Measurements from ENCODE around the gene POTEF. TPM values are rescaled to one million over a fixed set of nuclear protein-coding genes. Genes with fewer than 3 reads are reported as not detected.
"Not testable (repeated sequence)": the region's sequence is repeated elsewhere in the genome, so short reads cannot be mapped to it uniquely, and the experiment has no call there.

The POTEF gene
- polyA plus RNA-seq, 1 donor (not counting 4 experiments of a cell fraction or from before 2014, with no cell fraction given), result not detected

GRCh38 chr2:130152816-130153595 lies 24.0 kb upstream of the POTEF start:
- no peaks in the 10 kb centered on the region for H3K9me3 ChIP-seq (ENCODE audit: control insufficient read depth, low read depth, low read length)
- TF ChIP-seq EZH2 (IDR thresholded peaks at IDR 0.05; ENCODE audit: low read length), result no peak
- TF ChIP-seq, protein P1, sequence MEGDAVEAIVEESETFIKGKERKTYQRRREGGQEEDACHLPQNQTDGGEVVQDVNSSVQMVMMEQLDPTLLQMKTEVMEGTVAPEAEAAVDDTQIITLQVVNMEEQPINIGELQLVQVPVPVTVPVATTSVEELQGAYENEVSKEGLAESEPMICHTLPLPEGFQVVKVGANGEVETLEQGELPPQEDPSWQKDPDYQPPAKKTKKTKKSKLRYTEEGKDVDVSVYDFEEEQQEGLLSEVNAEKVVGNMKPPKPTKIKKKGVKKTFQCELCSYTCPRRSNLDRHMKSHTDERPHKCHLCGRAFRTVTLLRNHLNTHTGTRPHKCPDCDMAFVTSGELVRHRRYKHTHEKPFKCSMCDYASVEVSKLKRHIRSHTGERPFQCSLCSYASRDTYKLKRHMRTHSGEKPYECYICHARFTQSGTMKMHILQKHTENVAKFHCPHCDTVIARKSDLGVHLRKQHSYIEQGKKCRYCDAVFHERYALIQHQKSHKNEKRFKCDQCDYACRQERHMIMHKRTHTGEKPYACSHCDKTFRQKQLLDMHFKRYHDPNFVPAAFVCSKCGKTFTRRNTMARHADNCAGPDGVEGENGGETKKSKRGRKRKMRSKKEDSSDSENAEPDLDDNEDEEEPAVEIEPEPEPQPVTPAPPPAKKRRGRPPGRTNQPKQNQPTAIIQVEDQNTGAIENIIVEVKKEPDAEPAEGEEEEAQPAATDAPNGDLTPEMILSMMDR (optimal IDR thresholded peaks at IDR 0.05 in 1 of 3, IDR thresholded peaks at IDR 0.05 in 1 of 3, conservative IDR thresholded peaks at IDR 0.05 in 1 of 3; ENCODE audit: extremely low read depth in 1 of 3, insufficient read depth in 2 of 3, low read length in 3 of 3), result no peak
- FAIRE-seq (no peak), DNase-seq (ENCODE audit: low read depth, low spot score) (no peak)
- H3K9me1 ChIP-seq (ENCODE audit: control insufficient read depth, extremely low read depth, insufficient read depth, low read length), result no peaks in the 10 kb centered on the region
- no peak overlapping the region for H3K27ac ChIP-seq (ENCODE audit: control insufficient read depth, insufficient read depth, low read length)
- H3K27me3 ChIP-seq (ENCODE audit: control insufficient read depth, extremely low read depth, insufficient read depth, low read length), result no peaks in the 10 kb centered on the region
- no peak overlapping the region for H3K4me3 ChIP-seq (ENCODE audit: control insufficient read depth in 2 of 3, extremely low read depth in 1 of 3, insufficient read depth in 2 of 3, low read depth in 1 of 3, low read length in 3 of 3)
- H3K79me2 ChIP-seq (ENCODE audit: control insufficient read depth, insufficient read depth, low read length), result no peaks in the 10 kb centered on the region
- H2AFZ ChIP-seq (ENCODE audit: control insufficient read depth, low read length), result no peak overlapping the region
- H3K4me1 ChIP-seq (ENCODE audit: control insufficient read depth, extremely low read depth, insufficient read depth, low read length), result no peaks in the 10 kb centered on the region
- no peak overlapping the region for H3K9ac ChIP-seq (ENCODE audit: control insufficient read depth, extremely low read depth, insufficient read depth, low read length)
- peaks cover 0 to 8% of the 10 kb centered on the region in 2 experiments for H3K36me3 ChIP-seq (ENCODE audit: control insufficient read depth in 2 of 2, extremely low read depth in 1 of 2, insufficient read depth in 2 of 2, low read length in 2 of 2)
- H4K20me1 ChIP-seq (ENCODE audit: control insufficient read depth, extremely low read depth, insufficient read depth, low read length), result no peaks in the 10 kb centered on the region
- no peak overlapping the region for H3K4me2 ChIP-seq (ENCODE audit: control insufficient read depth, extremely low read depth, insufficient read depth, low read depth, low read length)
- dilution Hi-C loops (cut with MboI; ENCODE audit: extremely low pct_ligation_motif_present, low sequenced_read_pairs), result no loop called here

- H3K9me1 ChIP-seq (ENCODE audit: control insufficient read depth, extremely low read depth, insufficient read depth, low read length); H3K36me3 ChIP-seq (ENCODE audit: control insufficient read depth in 2 of 2, extremely low read depth in 1 of 2, insufficient read depth in 2 of 2, low read length in 2 of 2); FAIRE-seq; H3K27ac ChIP-seq (ENCODE audit: control insufficient read depth, insufficient read depth, low read length); dilution Hi-C loops (cut with MboI; ENCODE audit: extremely low pct_ligation_motif_present, low sequenced_read_pairs); H3K79me2 ChIP-seq (ENCODE audit: control insufficient read depth, insufficient read depth, low read length); H3K9me3 ChIP-seq (ENCODE audit: control insufficient read depth, low read depth, low read length); H4K20me1 ChIP-seq (ENCODE audit: control insufficient read depth, extremely low read depth, insufficient read depth, low read length); H3K4me3 ChIP-seq (ENCODE audit: control insufficient read depth in 2 of 3, extremely low read depth in 1 of 3, insufficient read depth in 2 of 3, low read depth in 1 of 3, low read length in 3 of 3); H3K27me3 ChIP-seq (ENCODE audit: control insufficient read depth, extremely low read depth, insufficient read depth, low read length); H3K4me1 ChIP-seq (ENCODE audit: control insufficient read depth, extremely low read depth, insufficient read depth, low read length); DNase-seq (ENCODE audit: low read depth, low spot score); H2AFZ ChIP-seq (ENCODE audit: control insufficient read depth, low read length); H3K9ac ChIP-seq (ENCODE audit: control insufficient read depth, extremely low read depth, insufficient read depth, low read length); H3K4me2 ChIP-seq (ENCODE audit: control insufficient read depth, extremely low read depth, insufficient read depth, low read depth, low read length): not testable (repeated sequence)
Measured at GRCh38 chr2:130152136-130152815, 23.3 kb upstream of the POTEF start.

- H3K79me2 ChIP-seq (ENCODE audit: control insufficient read depth, insufficient read depth, low read length); FAIRE-seq; H3K27ac ChIP-seq (ENCODE audit: control insufficient read depth, insufficient read depth, low read length); dilution Hi-C loops (cut with MboI; ENCODE audit: extremely low pct_ligation_motif_present, low sequenced_read_pairs); DNase-seq (ENCODE audit: low read depth, low spot score); H3K27me3 ChIP-seq (ENCODE audit: control insufficient read depth, extremely low read depth, insufficient read depth, low read length); H3K4me1 ChIP-seq (ENCODE audit: control insufficient read depth, extremely low read depth, insufficient read depth, low read length); H3K9me1 ChIP-seq (ENCODE audit: control insufficient read depth, extremely low read depth, insufficient read depth, low read length); H4K20me1 ChIP-seq (ENCODE audit: control insufficient read depth, extremely low read depth, insufficient read depth, low read length); H3K9me3 ChIP-seq (ENCODE audit: control insufficient read depth, low read depth, low read length); H3K4me2 ChIP-seq (ENCODE audit: control insufficient read depth, extremely low read depth, insufficient read depth, low read depth, low read length); H3K9ac ChIP-seq (ENCODE audit: control insufficient read depth, extremely low read depth, insufficient read depth, low read length); H3K4me3 ChIP-seq (ENCODE audit: control insufficient read depth in 2 of 3, extremely low read depth in 1 of 3, insufficient read depth in 2 of 3, low read depth in 1 of 3, low read length in 3 of 3); H2AFZ ChIP-seq (ENCODE audit: control insufficient read depth, low read length); H3K36me3 ChIP-seq (ENCODE audit: control insufficient read depth in 2 of 2, extremely low read depth in 1 of 2, insufficient read depth in 2 of 2, low read length in 2 of 2): not testable (repeated sequence)
Measured at GRCh38 chr2:130151145-130151512, 22.1 kb upstream of the POTEF start.

Measured in keratinocyte (primary cell).